CD4-positive, alpha-beta T cell treated with Interleukin-4 for 4 hours (primary cell): Measurements from ENCODE around the gene OTOGL.
A peak's percentile ranks its signal among the peaks of the same experiment; 100 is the strongest.

Experiments
- DNase-seq: peaks from one replicate; pipeline ENCODE4 v3.0.0-alpha.2; 2020

Gene OTOGL, protein sequence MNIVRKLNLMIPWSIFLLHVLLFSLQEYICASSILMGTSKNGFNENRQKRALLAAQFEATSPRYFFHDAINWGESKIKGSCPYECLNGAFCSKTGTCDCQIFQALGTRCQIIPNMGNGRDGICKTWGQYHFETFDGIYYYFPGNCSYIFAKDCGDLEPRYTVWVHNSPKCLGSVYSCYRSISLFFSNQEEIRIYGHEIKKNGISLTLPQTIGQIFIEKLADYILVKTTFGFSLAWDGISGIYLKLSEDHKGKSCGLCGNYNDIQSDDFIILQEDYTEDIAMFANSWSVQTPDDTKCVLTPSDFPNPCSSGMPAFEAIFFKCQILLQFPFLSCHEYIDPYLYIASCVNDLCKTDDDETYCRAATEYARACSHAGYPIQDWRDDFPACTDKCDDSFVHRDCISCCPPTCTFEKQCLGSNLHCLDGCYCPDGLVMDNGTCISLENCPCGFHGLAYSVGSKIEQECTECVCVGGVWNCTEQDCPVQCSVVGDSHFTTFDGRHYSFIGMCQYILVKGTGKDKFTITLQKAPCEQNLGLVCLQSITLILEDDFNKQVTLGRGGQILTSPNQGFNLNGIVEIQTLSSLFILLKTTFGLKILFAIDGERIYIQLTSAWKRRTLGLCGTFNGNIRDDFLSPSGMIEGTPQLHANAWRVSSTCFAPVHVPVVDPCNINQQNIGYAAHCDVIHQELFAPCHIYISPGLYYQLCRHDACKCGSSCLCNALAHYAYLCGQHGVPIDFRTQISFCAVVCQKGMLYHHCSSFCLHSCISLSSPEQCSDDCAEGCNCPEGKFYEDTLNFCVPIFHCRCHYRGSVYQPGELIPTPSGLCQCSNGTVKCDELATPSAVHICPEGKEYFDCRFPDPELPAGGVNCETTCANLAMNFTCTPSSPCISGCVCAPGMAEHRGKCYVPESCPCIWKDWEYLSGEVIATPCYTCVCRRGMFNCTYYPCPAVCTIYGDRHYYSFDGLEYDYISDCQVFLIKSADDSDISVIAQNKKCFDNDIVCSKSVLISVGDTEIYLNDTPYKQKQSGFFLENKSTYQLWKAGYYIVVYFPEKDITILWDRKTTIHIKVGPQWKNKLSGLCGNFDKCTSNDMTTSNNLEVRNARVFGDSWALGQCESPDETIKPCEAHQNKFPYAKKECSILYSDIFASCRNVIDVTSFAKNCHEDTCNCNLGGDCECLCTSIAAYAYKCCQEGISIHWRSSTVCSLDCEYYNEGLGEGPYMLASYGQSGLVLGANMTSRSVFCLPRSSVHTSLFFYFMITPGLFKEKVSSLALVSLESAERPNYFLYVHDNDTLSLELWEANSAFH (N-terminal part only)

DNA sequence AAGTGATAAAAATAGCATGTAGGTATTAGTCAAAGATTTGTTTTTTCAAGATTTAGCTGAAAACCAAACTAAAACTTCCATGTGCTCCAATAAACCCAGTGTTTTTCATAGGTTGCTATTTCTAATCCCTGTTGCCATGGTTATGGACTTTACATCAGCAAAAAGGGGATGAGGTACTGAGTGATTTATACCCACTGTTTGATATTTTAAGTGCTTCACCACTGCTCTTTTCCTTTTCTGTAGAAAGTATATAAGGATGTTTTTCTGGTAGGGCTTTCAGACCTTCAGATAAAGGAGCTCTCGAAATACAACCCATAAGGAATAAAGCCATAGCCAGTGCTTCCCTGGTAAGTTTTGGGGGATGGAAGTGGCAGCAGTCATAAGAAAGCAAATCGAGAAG is at the start of gene OTOGL:
OTOGL (plus strand) TSS at position 279 of the 400 bp plus-strand sequence. CDS start 109,895 bp downstream, outside the sequence.
- DNase-seq, result no peak

DNA sequence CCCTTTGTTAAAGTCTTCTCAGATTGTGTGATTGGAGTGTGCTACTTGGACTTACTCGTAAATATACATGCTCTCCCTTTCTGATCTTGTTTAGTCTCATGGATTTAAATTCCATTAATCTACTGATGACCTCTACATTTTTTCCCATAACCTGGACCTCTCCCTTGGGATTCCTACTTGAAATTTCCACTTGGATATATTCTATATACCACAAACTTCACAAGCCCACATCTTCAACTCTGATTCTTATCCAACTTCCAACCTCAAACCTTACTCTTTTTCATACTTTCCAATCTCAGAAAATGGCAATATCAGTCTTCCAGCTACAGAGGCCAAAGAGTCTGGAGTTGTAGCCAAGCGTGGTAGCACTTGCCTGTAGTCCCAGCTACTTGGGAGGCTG is 49.1 kb upstream of the OTOGL start:
- no peak for DNase-seq

DNA sequence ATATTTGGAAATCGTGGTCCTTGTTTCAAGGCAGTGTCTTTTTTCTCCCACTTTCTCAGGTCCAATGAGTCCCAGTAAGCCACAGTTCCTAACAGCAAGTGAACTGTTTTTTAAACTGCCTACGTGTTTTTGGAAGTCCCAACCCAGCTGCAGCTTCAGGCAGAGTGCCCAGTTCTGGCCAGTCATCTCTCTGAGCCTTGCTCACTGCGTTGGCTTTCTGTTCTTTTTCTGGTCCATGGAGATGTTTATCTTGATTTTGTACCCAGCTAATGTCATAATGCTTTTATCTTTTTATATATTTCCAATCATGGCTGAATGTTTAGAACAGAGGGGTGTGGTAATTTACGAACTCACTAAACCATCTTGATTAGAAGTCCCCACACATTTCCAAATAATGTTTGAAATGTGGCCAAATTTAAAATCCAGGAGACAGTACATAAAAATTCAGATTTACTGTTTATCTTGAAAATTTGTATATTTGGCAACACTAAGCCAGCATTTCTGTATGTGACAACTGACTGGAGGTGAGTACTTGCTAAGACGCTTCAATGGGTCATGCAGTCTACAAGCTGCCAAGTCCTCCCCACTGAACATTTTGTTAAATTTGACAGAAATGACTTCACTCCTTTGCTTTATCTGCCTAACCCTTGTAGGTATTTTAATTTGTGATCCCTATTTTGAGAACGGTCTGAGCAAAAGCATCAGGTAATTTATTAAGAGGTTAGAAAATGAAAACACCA is 46.1 kb upstream of the OTOGL start:
- no peak for DNase-seq

DNA sequence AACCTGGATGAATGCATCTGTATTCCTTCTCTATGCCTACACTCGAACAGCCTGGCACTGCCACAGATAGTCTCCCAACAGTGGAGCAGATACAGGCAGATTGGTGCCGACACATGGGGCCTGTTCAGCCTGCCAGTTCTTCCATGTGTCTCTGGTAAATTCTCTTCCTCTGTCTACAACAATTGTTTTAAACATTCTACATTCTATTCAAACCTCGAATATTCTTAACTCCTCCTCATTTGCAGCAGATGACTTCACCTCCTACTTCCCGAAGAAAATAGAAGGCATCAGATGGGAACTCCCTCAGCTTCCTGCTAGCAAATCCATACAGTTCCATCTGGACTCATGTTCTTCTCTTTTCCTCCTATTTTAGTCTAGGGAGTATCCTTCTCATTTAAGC is 43.1 kb upstream of the OTOGL start:
- no peak for DNase-seq

DNA sequence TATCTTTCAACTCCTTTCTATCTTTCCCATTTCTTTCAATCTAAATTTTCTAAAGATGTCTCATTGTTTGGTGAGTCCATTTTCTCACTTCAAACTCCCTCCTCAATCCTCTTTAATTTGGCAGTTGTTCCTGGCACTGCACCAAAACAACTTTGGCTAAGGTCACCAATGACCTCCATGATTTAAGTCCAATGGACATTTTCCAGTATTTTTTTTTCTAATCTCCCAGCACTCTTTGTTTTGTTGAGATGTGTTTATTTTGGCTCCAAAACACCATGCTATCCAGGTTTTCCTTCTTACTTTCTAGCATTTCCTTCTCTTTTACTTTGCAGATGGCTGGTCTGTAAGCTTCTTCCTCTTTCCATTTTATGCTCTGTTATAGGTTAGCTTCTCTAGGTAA is 42.5 kb upstream of the OTOGL start:
- no peak for DNase-seq

DNA sequence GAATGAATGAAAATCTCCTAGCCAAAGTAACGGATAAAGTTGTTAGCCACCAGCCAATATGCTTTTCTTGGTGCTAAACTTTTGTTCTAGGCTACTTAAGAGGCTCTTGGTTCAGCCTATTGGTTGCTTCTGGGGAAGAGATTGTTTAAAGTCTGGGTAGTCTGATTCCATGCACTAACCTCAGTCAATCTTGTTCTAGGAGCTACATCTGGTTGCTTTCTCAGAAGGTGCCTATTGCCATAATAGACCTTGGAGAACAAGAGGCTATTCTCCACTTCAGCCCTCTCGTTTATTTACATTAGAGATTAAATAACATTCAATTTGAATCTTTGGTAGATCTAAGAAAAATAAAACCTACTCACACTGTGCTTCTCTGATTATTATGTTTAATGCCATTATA is 40.8 kb upstream of the OTOGL start:
- no peak for DNase-seq

DNA sequence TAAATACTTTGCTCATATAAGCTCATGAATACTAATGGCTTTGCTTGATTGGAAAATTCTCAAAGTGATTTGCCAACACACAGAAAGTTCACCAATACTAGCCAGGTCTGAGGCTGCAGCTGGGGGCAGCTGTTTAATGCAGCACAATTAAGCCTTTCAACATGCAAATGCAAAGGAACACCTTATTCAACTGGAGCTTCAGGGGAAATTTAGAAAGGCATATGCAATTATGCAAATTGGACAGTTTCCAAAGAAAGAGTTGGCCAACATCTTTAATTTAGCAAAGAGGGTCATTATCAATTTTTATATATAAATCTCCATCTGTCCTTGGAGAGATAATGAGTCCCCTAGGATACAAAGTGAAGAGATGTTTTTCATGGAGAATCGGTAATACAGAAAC is 40.2 kb upstream of the OTOGL start:
- DNase-seq, result no peak

DNA sequence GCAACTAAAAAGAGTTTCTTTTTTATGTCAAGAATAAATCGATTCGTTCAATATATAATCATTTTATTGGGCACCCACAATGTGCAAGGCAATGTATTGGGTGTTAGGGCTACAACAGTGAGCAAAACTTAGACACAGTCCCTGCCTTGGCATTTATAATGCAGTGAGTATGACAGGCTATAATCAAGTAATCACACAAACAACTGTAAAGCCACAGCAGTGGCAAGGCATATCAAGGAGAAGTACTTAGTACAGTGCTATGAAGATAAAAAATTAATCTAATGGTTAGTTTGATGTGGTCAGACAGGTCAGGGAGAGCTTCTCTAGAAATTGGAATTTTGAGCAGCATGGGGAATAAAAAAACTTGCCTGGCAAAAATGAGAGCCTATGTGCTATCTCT is 39.5 kb upstream of the OTOGL start:
- no peak for DNase-seq

DNA sequence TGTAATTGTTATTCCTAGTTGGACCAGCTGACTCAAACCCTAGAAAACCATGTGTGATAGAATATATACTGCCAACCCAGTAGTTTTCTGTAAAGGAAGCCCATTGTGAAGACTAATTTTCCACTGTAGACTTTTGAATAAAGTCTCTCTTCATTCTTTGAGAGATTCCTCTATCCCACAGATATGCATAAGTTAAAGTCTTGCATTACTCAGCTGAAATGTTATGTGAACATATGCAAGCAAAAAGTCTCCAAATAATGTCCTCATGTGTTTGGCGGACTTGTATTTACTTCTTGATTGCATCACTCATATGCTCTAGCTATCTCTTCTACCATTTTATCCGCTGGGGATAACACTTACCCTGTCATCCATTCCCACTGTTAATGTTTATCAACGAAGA is 35.1 kb upstream of the OTOGL start:
- no peak for DNase-seq

DNA sequence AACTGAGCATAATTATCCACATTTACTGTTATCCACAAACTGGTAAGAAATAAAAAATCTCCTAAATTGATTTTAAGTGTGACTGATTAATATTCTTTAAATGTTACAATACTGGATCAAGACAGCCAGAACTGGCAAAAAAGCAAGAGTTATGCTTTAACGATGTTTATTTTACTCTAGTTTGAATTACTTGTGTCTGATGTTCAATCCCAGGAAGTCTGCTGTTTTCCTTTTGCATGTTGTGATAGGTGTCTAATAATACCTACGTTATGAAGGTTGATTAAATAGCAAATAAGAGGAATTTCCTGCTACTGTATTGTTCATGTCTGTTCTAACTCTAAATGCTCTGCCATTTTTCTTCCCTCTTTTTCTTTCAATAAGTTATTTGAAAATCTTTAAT is 34.4 kb upstream of the OTOGL start:
- DNase-seq, result no peak

DNA sequence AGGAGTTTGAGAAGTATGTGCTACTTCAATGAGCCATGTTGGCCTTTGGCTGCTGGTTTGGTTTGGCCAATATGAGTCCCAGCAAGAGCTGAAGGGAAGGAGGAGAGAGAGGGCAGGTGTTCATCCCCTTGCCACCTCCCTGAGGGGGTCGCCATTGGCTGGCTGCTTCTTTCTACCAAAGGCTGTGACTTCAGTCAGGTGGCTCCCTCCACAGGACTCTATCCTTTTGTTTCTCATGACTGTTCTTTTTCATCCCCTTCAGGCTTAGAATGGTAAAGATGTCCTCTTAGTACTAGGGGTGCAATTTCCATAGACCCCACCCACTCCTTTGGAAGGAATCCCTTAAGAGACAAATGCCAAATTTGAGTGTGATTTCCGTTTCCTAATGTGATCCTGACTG is 31.2 kb upstream of the OTOGL start:
- no peak for DNase-seq

DNA sequence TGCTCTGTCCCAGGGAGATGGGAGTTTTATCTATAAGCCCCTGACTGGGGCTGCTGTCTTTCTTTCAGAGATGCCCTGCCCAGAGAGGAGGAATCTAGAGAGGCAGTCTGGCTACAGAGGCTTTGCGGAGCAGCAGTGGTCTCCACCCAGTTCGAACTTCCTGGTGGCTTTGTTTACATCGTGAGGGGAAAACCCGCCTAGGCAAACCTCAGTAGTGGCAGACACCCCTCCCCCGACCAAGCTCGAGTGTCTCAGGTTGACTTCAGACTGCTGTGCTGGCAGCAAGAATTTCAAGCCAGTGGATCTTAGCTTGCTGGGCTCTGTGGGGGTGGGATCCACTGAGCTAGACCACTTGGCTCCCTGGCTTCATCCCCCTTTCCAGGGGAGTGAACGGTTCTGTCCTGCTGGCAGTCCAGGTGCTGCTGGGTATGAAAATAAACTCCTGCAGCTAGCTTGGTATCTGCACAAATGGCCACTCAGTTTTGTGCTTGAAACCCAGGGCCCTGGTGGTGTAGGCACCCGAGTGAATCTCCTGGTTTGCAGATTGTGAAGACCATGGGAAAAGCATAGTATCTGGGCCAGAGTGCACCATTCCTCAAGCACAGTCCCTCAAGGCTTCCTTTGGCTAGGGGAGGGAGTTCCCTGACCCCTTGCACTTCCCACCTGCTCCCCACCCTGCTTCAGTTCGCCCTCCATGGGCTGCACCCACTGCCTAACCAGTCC is 15.3 kb upstream of the OTOGL start:
- peak; percentile 81 for DNase-seq

DNA sequence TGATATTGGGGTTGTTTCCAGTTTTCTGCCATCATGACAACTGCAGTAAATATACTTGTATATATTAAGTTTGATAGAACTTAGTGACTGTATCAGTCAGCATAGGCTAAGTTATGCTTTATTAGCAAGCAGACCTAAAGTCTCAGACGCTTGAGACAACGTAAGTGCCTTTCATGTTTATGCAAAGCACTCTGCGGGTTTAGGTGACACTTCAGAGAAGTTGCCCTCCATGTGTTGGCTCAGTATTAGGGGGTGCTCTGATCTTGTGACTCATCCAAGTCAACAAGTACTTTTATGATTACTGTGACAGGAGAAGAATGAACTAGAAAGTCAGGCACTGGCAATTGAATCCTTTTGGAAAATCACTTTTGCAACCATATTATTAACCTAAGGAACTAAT is 13.3 kb upstream of the OTOGL start:
- DNase-seq, result no peak

DNA sequence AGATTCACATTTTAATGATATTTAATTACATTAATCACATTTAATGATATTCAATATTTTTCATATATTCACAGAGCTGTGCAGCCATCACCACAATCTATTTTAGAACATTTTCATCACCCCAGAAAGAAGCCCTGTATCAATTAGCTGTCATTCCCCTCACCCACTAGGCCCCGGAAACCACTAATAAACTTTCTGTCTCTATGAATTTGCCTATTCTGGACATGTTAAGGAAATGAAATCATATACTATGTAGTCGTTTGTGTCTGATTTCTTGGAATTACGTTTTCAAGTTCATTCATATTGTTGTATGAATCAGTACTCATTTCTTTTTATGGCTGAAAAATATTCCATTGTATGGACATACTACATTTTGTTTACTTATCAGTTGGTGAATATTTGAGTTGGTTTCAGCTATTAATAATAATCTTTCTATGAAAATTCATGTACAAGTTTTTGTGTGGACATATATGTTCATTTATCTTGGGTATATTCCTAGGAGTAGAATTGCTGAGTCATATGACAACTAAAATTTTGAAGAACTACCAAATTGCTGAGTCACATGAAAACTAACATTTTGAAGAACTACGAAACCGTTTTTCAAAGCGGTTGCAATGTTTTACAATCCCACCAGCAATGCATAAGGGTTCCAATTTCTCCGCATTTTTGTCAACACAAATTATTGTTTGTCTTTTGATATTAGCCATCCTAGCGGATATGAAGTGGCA is 11.7 kb upstream of the OTOGL start:
- no peak for DNase-seq

DNA sequence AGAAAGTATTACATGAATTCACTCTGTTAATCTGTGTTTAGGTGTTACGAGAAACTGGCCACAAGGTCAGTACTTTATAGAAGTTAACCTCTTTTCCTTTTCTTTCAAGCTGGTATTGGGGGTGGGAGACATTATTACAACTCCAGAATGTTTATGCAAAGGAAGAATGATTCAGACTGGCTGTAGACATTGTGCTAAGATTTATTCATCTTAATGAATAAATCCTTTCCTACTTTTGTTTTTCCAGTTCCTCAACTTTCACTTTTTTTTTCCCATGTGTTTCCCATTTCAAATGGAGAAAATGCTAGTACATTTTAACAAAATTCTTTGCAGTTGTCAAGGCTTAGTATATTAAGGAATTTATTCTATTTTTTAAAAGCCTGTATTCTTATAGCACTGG is 1.3 kb downstream of the OTOGL start:
- no peak for DNase-seq

DNA sequence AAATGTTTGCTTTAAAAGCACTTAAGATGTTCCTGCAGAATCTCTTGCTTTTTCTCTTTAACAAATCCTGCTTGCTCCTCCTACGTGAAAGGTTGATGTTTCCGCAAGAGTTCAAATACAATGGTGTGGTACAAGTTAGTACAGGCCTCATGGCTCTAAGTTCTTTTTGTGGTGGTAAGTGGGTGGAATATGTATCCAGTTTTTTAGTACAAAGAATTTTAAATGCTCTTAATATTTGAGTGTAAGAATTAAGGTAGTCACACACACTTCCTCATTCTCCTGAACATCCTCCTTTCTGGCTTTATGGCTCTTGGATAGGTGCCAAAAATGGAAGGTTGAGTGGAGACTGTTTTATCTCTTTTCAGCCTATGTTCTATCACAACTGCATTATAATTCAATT is 1.8 kb downstream of the OTOGL start:
- no peak for DNase-seq

DNA sequence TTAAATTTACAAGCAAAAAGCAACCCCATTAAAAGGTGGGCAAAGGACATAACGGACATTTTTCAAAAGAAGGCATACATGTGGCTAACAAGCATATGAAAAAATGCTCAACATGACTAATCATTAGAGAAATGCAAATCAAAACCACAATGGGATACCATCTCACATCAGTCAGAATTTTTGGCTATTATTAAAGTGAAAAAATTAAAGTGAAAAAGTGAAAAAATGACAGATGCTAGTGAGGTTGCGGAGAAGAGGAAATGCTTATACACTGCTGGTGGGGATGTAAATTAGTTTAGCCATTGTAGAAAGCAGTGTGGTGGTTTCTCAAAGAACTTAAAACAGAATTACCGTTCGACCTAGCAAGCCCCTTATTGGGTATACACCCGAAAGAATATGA is 7.9 kb downstream of the OTOGL start:
- DNase-seq, result no peak

DNA sequence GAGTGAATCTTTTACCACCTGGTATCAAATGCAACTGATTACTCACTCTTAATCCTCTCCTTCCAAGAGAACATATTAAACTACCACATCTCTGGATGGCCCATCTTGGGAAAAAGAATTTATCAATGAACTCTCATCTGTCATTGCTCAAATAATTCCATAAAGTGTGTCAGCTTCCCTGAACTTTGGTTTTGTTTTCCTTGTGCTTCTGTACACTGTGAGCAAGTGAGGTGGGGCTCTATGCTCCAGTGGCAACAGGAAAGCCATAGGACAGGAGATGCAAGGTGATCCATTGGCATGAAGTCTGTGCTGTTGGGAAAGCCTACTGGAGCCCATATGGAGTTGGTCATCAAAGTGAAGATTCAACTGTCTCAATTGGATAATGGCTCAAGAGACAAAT is 17.4 kb downstream of the OTOGL start:
- DNase-seq, result no peak

DNA sequence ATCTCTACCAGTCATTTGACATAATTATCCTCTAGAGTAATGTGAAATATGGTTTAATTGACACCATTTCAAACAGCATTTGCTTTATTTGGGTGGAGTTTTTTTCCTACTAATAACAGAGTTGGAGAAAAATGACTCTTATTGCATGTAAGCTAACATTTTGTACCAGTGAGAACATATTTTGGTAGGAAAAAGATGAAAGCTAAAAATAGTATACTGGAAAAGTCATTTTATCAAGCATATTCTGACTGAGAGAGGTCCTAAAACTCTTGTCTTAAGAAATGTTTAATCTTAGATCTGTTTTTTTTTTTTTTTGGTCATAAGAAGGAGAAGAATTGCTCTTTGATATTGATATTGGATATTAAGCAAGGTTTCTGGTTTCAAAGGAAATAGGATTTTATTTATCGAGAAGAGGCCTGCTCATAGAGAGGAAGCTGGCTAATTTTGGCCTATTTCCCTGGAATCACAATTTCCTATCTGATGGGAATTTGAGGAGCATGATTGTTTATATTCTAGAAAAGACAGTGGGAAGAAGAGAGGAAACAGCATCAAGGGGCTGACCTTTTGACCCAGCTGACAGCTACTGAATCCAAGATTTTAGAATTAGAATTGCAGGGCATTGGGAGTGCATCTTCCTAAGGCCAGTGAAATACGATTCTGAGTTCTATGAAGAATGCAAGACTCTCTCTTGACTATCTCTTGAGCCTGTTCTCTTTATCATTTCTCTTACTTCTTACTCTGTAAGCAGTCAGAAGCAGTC is 19.4 kb downstream of the OTOGL start:
- no peak for DNase-seq

DNA sequence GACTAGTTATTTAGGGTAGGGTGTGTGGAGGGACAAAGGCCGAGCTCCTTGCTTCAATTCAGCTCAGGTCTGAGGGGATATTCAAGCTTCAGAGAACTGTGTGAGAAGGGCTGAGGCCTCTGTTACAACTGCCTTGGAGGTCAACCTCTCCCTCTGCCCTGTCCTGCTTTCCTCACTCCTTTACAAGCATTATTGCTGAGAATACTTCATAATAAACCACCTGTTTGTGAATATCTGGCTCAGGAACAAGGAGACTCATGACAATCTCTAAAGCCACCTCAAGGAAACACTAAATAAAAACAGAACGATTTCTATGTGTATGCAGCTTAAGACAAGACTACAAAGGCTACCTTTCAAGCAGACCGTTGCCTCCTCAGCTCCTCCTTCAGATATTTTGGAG is 21.7 kb downstream of the OTOGL start:
- no peak for DNase-seq
